ENCODE data around the gene VTI1A. TPM values are rescaled to one million over a fixed set of nuclear protein-coding genes. Genes with fewer than 3 reads are reported as not detected.

The VTI1A gene
- total and polyA plus RNA-seq, 2 of the 4 experiments (the other 2 are of a cell fraction) = 9.7 to 24.9 TPM

DNA sequence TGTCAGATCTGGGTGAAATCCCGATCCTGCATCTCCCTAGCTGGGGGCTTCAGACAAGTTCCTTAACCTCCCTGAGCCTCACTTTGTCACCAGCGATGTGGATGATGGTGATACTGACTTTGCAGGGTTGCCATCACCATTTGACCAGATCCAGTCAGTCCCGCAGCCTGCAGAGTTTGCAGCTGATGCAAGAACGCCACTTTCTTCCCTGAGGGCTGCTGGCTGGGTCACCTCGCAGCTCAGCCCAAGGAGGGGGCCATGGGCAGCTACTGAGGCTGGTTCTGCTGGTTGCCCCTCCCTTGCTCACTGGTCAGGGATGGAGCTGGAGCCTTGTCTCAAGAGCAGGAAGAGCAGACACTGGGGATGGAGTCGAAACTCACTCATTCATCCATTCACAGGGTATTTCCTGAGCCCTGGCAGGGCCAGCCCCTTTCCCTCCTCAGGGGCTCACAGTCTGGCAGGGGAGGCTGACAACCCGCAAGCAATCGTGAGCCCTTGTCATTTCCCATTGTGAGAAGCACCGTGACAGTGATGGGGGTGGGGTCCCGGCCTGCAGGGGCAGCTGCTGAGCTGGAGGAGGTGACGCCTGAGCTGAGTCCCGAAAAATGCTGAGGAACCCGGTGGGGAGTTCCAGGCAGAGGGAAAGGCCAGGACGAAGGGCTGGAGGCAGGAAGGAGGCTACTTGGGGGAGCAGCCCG lies 391.9 kb downstream of the VTI1A start:
- Histone ChIP-seq H3K23ac (ENCODE audit: low read depth, low read length) (no peak overlapping the region), H2AK9ac (replicated peaks; ENCODE audit: low read depth, low read length, poor library complexity) (no peak overlapping the region), H4K5ac (ENCODE audit: low read depth, low read length) (no peak overlapping the region), H3K18ac (ENCODE audit: low read depth, low read length) (no peak overlapping the region), H2BK15ac (ENCODE audit: low read depth, low read length) (no peak overlapping the region), H3K79me1 (ENCODE audit: low read depth in 1 of 2, low read length in 2 of 2) (no peaks in the 10 kb centered on the region), H2BK5ac (ENCODE audit: low read depth, low read length, poor library complexity, severe bottlenecking) (no peak overlapping the region), H3K4me1 (ENCODE audit: control insufficient read depth, insufficient read depth, low read length) (no peaks in the 10 kb centered on the region; the same call in 1 of the 2 replicates), H4K91ac (ENCODE audit: insufficient read depth, low read depth, low read length) (no peak overlapping the region), H3K14ac (replicated peaks; ENCODE audit: low read depth, low read length) (no peak overlapping the region), H3K9ac (ENCODE audit: low read depth, low read length) (no peak overlapping the region), H3K4me3 (ENCODE audit: insufficient read depth, low read depth, low read length) (no peak overlapping the region), H3K4me2 (ENCODE audit: low read depth, low read length) (no peak overlapping the region), H2BK20ac (ENCODE audit: low read depth, low read length) (no peak overlapping the region), H3K4ac (ENCODE audit: low read depth, low read length) (no peak overlapping the region), H3K9me1 (ENCODE audit: insufficient read depth, low read length) (no peaks in the 10 kb centered on the region), H3K27ac (ENCODE audit: insufficient read depth, low read length) (no peak overlapping the region), H2AFZ (replicated peaks; ENCODE audit: low read length, poor library complexity) (no peak overlapping the region), H2BK120ac (ENCODE audit: low read depth, low read length) (no peak overlapping the region), H2AK5ac (ENCODE audit: low read depth, low read length) (no peak overlapping the region), H4K8ac (ENCODE audit: low read depth in 2 of 2, low read length in 2 of 2) (no peak overlapping the region), H3K27me3 (ENCODE audit: control insufficient read depth, insufficient read depth, low read length) (no peaks in the 10 kb centered on the region; the same call in 1 of the 2 replicates), H3K36me3 (ENCODE audit: control insufficient read depth, insufficient read depth, low read length) (no peaks in the 10 kb centered on the region), H4K20me1 (ENCODE audit: insufficient read depth, low read length) (no peaks in the 10 kb centered on the region), H3K9me3 (ENCODE audit: control insufficient read depth, insufficient read depth, low read length) (no peaks in the 10 kb centered on the region), H3K56ac (ENCODE audit: extremely low read depth, insufficient read depth, low read length) (no peak overlapping the region)
- ChIA-PET POLR2A (ENCODE audit: unreplicated experiment) (no interaction called here), CTCF (interaction anchor here (0.6 kb wide), 1 partner anchor 105 kb away, joined by 4 read pairs; no protein-coding TSS in a partner anchor)
- DNase-seq (no peak), ATAC-seq (ENCODE audit: low read depth) (no peak)
- 66% methylated on average over 7 of the region's 15 CpGs; no CpG with 5 or more reads in 1 of the 2 experiments for WGBS, 2 experiments (ENCODE audit: extremely low coverage in 2 of 2, insufficient read length in 1 of 2)
- intact Hi-C loops (cut with micrococcal nuclease) = no loop called here
- TF ChIP-seq MAZ (IDR thresholded peaks at IDR 0.05; ENCODE audit: borderline replicate concordance, low read depth, low read length) = no peak
- no peak for TF ChIP-seq NFE2L2 (IDR thresholded peaks at IDR 0.05; ENCODE audit: low read depth, low read length)
- TF ChIP-seq CEBPB (IDR thresholded peaks at IDR 0.05; ENCODE audit: low read depth, low read length) = no peak
- TF ChIP-seq RCOR1 (IDR thresholded peaks at IDR 0.05; ENCODE audit: insufficient replicate concordance, low read length) = no peak
- TF ChIP-seq USF2 (IDR thresholded peaks at IDR 0.05; ENCODE audit: low read depth, low read length) = no peak
- no peak for TF ChIP-seq SMC3 (IDR thresholded peaks at IDR 0.05; ENCODE audit: low read depth, low read length)
- TF ChIP-seq CTCF (conservative IDR thresholded peaks at IDR 0.05; ENCODE audit: low read depth, low read length) = no peak
- TF ChIP-seq FOS (IDR thresholded peaks at IDR 0.05; ENCODE audit: low read depth, low read length) = no peak
- TF ChIP-seq RAD21 (IDR thresholded peaks at IDR 0.05; ENCODE audit: low read length) = no peak
- TF ChIP-seq RFX5 (IDR thresholded peaks at IDR 0.05; ENCODE audit: low read depth, low read length) = no peak
- TF ChIP-seq POLR2A (IDR thresholded peaks at IDR 0.05; ENCODE audit: low read depth, low read length) = no peak
- TF ChIP-seq BHLHE40 (IDR thresholded peaks at IDR 0.05; ENCODE audit: low read depth, low read length) = no peak
- TF ChIP-seq, protein P1, sequence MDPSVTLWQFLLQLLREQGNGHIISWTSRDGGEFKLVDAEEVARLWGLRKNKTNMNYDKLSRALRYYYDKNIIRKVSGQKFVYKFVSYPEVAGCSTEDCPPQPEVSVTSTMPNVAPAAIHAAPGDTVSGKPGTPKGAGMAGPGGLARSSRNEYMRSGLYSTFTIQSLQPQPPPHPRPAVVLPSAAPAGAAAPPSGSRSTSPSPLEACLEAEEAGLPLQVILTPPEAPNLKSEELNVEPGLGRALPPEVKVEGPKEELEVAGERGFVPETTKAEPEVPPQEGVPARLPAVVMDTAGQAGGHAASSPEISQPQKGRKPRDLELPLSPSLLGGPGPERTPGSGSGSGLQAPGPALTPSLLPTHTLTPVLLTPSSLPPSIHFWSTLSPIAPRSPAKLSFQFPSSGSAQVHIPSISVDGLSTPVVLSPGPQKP (IDR thresholded peaks at IDR 0.05; ENCODE audit: borderline replicate concordance, low read depth, low read length) = no peak
- no peak for TF ChIP-seq CHD1 (IDR thresholded peaks at IDR 0.05; ENCODE audit: low read depth, low read length)
- no peak for TF ChIP-seq MAFK (IDR thresholded peaks at IDR 0.05; ENCODE audit: low read depth, low read length)
- no peak for TF ChIP-seq MXI1 (IDR thresholded peaks at IDR 0.05; ENCODE audit: borderline replicate concordance, low read depth, low read length)
- no TSS peak for BruUV-seq (replicated peaks)
- dilution Hi-C loops (cut with HindIII; ENCODE audit: low sequenced_read_pairs, unreplicated experiment) = no loop called here
- in situ Hi-C loops (cut with MboI; ENCODE audit: low sequenced_read_pairs) = no loop called here

All from IMR-90 (cell line).